Nephron (organoid): Measurements from ENCODE around the gene ZNF286A.
A peak's percentile ranks its signal among the peaks of the same experiment; 100 is the strongest.
"Not testable (repeated sequence)": the region's sequence is repeated elsewhere in the genome, so short reads cannot be mapped to it uniquely, and the experiment has no call there.

Experiments used
- H3K27ac Mint-ChIP-seq, 3 experiments: 2 replicates each; pipeline ENCODE4 v1.8.0; 2020; ENCODE audit warnings: mixed read lengths in 3 of 3, mild to moderate bottlenecking in 2 of 3, moderate library complexity in 1 of 3
- H3K27me3 Mint-ChIP-seq: 2 replicates; pipeline ENCODE4 v1.8.0; 2021; ENCODE audit warnings: low read depth, mild to moderate bottlenecking, moderate library complexity, mixed read lengths
- H3K36me3 Mint-ChIP-seq: 2 replicates; pipeline ENCODE4 v1.8.0; 2020; ENCODE audit warnings: low read depth, mixed read lengths
- H3K4me1 Mint-ChIP-seq: 2 replicates; pipeline ENCODE4 v1.8.0; 2020; ENCODE audit warnings: mixed read lengths
- H3K4me3 Mint-ChIP-seq, 3 experiments: 2 replicates each; pipeline ENCODE4 v1.8.0; 2020; ENCODE audit warnings: mild to moderate bottlenecking in 3 of 3, mixed read lengths in 3 of 3, moderate library complexity in 2 of 3
- H3K9me3 Mint-ChIP-seq: 2 replicates; pipeline ENCODE4 v1.8.0; 2020; ENCODE audit warnings: mixed read lengths
- TF ChIP-seq, protein P1 (sequence below), 3 experiments: fragments of 200-600 bp; sonication (generic); IDR thresholded peaks; one replicate each; pipeline ENCODE4 v1.5.0; 2021; ENCODE audit warnings: antibody characterized with exemption in 3 of 3; ENCODE audit not compliant: unreplicated experiment in 3 of 3

ZNF286A gene

DNA sequence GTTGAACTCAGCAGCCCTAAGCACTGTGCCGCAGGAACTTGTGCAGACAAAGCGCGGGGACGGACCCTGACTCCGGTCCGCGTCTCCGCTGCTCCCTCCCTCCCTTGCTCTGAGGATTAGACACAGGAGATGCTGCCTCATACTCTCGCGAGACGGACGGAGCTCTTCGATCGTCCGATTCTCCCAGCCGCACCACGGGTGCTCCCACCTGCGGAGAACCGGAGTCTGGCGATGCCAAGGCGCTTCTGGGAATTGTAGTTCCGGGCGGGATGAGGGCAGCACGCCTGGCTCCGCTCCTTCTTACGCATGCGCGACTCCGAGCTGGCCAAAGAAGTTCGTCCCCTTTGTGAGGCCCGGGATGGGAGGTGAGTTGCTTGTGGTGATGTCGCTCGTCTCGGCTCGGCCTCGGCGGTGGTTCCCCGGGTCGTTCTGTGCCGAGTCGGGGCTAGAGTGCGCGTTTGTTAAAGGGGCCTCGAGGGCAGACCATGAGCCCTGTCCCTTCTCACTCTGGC lies at the start of gene ZNF286A:
Gene ZNF286A, plus strand, starts transcription at position 340 of the 512 bp plus-strand sequence. CDS start 578 bp downstream, outside the sequence.
- Mint-ChIP-seq H3K36me3 (peaks cover 38% of the 10 kb centered on the region), H3K4me3 (peak within 1 kb of the TSS; percentile 86 to 93 (median 89)), H3K27ac (peak within 1 kb of the TSS; percentile 91 to 93 (median 93))
- H3K9me3 Mint-ChIP-seq, H3K27me3 Mint-ChIP-seq, H3K4me1 Mint-ChIP-seq: not testable (repeated sequence)

DNA sequence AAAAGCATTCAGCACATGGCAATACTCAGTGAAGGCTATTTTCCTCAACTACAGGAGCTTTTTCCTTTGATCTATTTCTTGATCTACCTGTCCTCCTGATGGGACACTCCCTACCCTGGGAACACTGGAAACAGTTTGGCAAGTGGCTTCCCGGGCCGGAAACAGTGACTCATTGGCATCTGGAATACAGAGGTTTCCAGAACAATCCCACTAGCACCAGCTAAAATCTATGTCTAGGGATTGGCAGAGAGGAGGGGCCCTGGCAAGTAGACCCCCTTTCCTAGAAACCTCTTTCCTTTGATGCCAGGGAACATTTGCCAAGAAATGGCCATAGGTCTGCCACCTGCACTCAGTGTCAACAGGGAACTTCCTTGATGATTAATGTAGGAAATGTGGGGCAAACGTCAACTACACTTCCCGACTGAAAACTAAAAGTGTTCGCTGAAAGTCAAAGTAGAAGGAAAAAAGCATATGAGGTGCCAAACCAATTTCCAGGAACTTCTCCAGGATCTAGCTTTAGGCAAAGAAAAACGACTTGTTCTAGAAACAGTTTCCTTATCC lies 49.6 kb upstream of the ZNF286A start:
- H3K27ac Mint-ChIP-seq: peak overlapping the region; percentile 23 to 96 (median 46)
- H3K4me3 Mint-ChIP-seq: peak overlapping the region; percentile 78 to 89 (median 88)
- H3K36me3 Mint-ChIP-seq: no peaks in the 10 kb centered on the region
- TF ChIP-seq, protein P1, sequence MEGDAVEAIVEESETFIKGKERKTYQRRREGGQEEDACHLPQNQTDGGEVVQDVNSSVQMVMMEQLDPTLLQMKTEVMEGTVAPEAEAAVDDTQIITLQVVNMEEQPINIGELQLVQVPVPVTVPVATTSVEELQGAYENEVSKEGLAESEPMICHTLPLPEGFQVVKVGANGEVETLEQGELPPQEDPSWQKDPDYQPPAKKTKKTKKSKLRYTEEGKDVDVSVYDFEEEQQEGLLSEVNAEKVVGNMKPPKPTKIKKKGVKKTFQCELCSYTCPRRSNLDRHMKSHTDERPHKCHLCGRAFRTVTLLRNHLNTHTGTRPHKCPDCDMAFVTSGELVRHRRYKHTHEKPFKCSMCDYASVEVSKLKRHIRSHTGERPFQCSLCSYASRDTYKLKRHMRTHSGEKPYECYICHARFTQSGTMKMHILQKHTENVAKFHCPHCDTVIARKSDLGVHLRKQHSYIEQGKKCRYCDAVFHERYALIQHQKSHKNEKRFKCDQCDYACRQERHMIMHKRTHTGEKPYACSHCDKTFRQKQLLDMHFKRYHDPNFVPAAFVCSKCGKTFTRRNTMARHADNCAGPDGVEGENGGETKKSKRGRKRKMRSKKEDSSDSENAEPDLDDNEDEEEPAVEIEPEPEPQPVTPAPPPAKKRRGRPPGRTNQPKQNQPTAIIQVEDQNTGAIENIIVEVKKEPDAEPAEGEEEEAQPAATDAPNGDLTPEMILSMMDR (IDR thresholded peaks at IDR 0.05; ENCODE audit: unreplicated experiment in 3 of 3): no peak
- H3K27me3 Mint-ChIP-seq: no peaks in the 10 kb centered on the region
- H3K9me3 Mint-ChIP-seq: no peaks in the 10 kb centered on the region
- H3K4me1 Mint-ChIP-seq: peaks cover 76% of the 10 kb centered on the region

DNA sequence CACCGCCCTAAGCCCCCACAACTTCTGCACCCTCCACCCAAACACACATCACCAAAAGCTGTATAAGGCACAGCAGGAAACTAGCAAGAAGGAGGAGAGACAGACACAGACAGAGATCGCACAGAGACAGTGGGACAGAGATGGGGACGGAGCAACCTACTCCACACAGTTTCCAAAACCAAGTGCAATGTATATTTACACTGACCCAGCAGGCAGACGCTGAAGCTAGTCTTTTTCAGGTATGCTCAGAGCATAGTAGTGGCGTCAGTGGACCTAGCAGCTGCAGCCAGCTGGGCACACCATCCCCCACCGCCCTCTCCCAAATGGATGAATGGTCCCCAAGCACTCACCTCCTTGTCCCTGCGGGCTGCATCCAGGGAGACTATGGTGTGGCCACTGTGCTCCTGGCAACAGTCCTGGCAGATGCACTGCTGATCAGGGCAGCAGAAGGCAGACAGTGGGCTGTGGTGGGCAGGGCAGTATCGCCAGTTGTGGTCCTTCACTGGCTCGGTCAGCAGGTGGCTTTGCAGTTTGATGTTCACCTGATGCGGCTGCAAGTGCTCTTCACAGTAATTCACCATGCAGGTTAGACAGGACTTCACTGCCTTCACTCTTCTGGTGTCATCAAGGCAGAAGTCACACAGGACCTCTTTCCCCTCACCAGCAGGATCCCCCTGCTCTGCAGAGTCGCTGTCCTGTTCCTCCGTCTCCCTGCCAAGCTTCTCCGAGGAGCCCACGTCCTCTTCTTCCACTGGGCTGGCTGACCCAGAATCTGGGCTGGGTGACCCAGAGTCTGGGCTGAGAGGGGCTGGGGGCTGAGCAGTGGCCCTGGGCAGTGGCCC lies 48.6 kb upstream of the ZNF286A start:
- H3K9me3 Mint-ChIP-seq: no peaks in the 10 kb centered on the region

DNA sequence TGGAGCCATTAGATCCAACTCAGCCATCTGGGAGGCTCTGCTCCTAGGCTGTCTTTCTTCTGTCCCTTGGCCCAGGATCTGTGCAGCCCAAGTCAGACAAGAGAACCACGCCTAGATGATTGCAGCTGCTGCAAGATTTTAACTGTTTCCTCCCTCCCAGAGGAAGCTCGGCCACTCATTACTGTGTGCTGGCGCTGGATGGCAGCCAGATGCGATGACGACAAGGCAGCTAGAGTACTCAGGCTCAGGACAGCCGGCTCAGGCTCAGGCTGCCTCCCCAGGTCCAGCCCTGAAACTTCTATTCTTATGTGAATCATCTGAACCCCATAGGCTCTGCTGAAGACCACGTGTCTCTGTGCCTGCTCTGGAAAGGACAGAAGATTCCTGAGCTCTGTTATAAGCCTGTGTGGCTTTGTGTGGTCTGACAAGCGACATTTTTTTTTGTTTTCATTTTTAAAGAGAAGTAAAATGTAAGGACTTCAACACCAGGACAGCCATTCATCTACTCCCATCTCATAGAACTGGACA lies 47.9 kb upstream of the ZNF286A start:
- no peaks in the 10 kb centered on the region for H3K27me3 Mint-ChIP-seq
- H3K27ac Mint-ChIP-seq: peak overlapping the region; percentile 96 to 98 (median 97)
- no peaks in the 10 kb centered on the region for H3K36me3 Mint-ChIP-seq
- TF ChIP-seq, protein P1 (IDR thresholded peaks at IDR 0.05; ENCODE audit: unreplicated experiment in 3 of 3): no peak
- H3K9me3 Mint-ChIP-seq: no peaks in the 10 kb centered on the region
- peak overlapping the region; percentile 78 to 89 (median 88) for H3K4me3 Mint-ChIP-seq
- peaks cover 79% of the 10 kb centered on the region for H3K4me1 Mint-ChIP-seq

More for the DNA sequence above, 48.6 kb upstream of the ZNF286A start:
- Mint-ChIP-seq H3K36me3 (no peaks in the 10 kb centered on the region), H3K27ac (peak overlapping the region; percentile 96 to 98 (median 97)), H3K4me1 (peaks cover 74% of the 10 kb centered on the region), H3K27me3 (no peaks in the 10 kb centered on the region), H3K4me3 (peak overlapping the region; percentile 78 to 89 (median 88))
- TF ChIP-seq, protein P1 (IDR thresholded peaks at IDR 0.05; ENCODE audit: unreplicated experiment in 3 of 3): no peak

DNA sequence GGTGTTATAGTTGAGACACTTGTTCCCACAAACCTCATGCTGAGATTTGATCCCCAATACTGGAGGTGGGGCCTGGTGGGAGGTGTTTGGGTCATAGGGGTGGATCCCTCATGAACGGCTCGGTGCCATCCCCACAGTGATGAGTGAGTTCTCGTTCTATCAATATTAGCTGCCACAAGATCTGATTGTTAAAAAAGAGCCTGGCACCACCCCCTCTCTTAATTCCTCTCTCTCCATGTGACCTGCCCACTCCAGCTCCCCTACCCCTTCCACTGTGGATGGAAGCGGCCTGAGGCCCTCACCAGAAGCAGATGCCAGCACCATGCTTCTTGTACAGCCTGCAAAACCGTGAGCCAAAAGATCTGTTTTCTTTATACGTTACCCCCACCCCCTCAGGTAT lies 46.6 kb upstream of the ZNF286A start:
- no peaks in the 10 kb centered on the region for H3K9me3 Mint-ChIP-seq
- H3K36me3 Mint-ChIP-seq: peaks cover 5% of the 10 kb centered on the region
- TF ChIP-seq, protein P1 (IDR thresholded peaks at IDR 0.05; ENCODE audit: unreplicated experiment in 3 of 3): no peak
- peak overlapping the region; percentile 36 to 44 (median 44) for H3K4me3 Mint-ChIP-seq
- H3K27me3 Mint-ChIP-seq: no peaks in the 10 kb centered on the region
- peaks cover 80% of the 10 kb centered on the region for H3K4me1 Mint-ChIP-seq
- peak overlapping the region; percentile 95 to 96 (median 96) for H3K27ac Mint-ChIP-seq

DNA sequence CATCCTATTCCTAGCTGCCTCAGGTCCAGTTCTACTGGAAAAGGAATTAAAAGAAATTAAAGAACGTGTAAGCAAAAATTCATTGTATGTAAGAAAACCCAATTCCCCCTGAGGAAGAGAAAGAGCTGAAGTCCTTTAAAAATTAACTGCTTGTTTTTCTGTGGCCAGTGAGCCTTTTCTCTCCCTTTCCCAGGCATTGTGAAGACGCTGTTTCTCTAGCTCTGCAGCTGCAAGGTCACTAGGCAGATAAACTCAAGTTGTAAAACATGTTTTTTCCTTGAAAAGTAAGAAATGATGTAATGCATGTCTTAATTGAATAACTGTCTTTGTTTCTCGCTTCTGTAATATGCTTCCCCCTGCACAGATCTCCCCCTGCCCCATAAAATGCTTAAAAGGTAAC lies 45.2 kb upstream of the ZNF286A start:
- not testable (repeated sequence) for H3K9me3 Mint-ChIP-seq, H3K27me3 Mint-ChIP-seq, H3K36me3 Mint-ChIP-seq
- Mint-ChIP-seq H3K4me3 (peak overlapping the region; percentile 1 to 68 (median 11)), H3K4me1 (peaks cover 72% of the 10 kb centered on the region), H3K27ac (peak overlapping the region; percentile 95 to 96 (median 96))
